WTC11 (cell line): ENCODE results near the gene HPSE2. TPM values are rescaled to one million over a fixed set of nuclear protein-coding genes. Genes with fewer than 3 reads are reported as not detected.
A peak's percentile ranks its signal among the peaks of the same experiment; 100 is the strongest.

Experiments
- ATAC-seq: fragments of 200-7000 bp; cut with Tn5 transposase; 2 replicates; pipeline ENCODE4 v1.10.0; 2021; ENCODE audit warnings: mild to moderate bottlenecking, moderate library complexity
- CTCF ChIA-PET: fragments of 300-600 bp; sonication (Branson Sonifier 250); formaldehyde crosslinking; loops from one replicate; lab custom pipeline; 2021; ENCODE audit warnings: antibody characterized with exemption; lab: Charles Lee
- POLR2A ChIA-PET: fragments of 350-600 bp; sonication (Branson Sonifier 250); formaldehyde crosslinking; loops from one replicate; lab custom pipeline; 2021; ENCODE audit warnings: antibody characterized with exemption; lab: Charles Lee
- DNase-seq: peaks from one replicate; pipeline ENCODE4 v3.0.0; 2021; ENCODE audit warnings: low spot score
- H3K27ac Mint-ChIP-seq: 2 replicates; pipeline ENCODE4 v1.8.0; 2021; ENCODE audit warnings: mixed read lengths
- H3K27me3 Mint-ChIP-seq: 2 replicates; pipeline ENCODE4 v1.8.0; 2021; ENCODE audit warnings: low read depth, mild to moderate bottlenecking, moderate library complexity, mixed read lengths
- H3K36me3 Mint-ChIP-seq: 2 replicates; pipeline ENCODE4 v1.8.0; 2021; ENCODE audit warnings: mixed read lengths
- H3K4me1 Mint-ChIP-seq: 2 replicates; pipeline ENCODE4 v1.8.0; 2022; ENCODE audit warnings: mixed read lengths
- H3K4me3 Mint-ChIP-seq: 2 replicates; pipeline ENCODE4 v1.8.0; 2021; ENCODE audit warnings: mild to moderate bottlenecking, moderate library complexity, mixed read lengths
- H3K9me3 Mint-ChIP-seq: 2 replicates; pipeline ENCODE4 v1.8.0; 2021; ENCODE audit warnings: mixed read lengths
- FOXK1 ChIP-seq: sonication (generic); formaldehyde crosslinking; IDR thresholded peaks from 2 replicates; pipeline ENCODE4 v1.8.0; 2022; ENCODE audit warnings: mild to moderate bottlenecking, moderate library complexity, missing genetic modification reagents
- GTF2I ChIP-seq: fragments of 250-450 bp; sonication (Bioruptor Pico); conservative IDR thresholded peaks from 2 replicates; pipeline ENCODE4 v1.4.0; 2021; ENCODE audit warnings: mild to moderate bottlenecking
- HMGA2 ChIP-seq: fragments of 250-450 bp; sonication (Bioruptor Pico); IDR thresholded peaks from 2 replicates; pipeline ENCODE4 v1.4.0; 2021; ENCODE audit warnings: mild to moderate bottlenecking, moderate library complexity
- JAZF1 ChIP-seq: fragments of 250-450 bp; sonication (Bioruptor Pico); IDR thresholded peaks from 2 replicates; pipeline ENCODE4 v1.9.0; 2021; ENCODE audit warnings: moderate library complexity, mild to moderate bottlenecking, inconsistent platforms
- MYBL2 ChIP-seq: sonication (generic); formaldehyde crosslinking; IDR thresholded peaks from 2 replicates; pipeline ENCODE4 v1.8.1; 2023; ENCODE audit warnings: mild to moderate bottlenecking, moderate library complexity, missing genetic modification reagents
- SOX15 ChIP-seq: fragments of 250-450 bp; sonication (Bioruptor Pico); IDR thresholded peaks from 2 replicates; pipeline ENCODE4 v1.9.0; 2021; ENCODE audit warnings: mild to moderate bottlenecking
- TEAD1 ChIP-seq: sonication (generic); formaldehyde crosslinking; IDR thresholded peaks from 2 replicates; pipeline ENCODE4 v1.8.0; 2022; ENCODE audit warnings: mild to moderate bottlenecking, missing genetic modification reagents
- ZNF121 ChIP-seq: sonication (generic); formaldehyde crosslinking; IDR thresholded peaks from 2 replicates; pipeline ENCODE4 v1.8.0; 2023; ENCODE audit warnings: missing genetic modification reagents
- ZNF219 ChIP-seq: sonication (generic); formaldehyde crosslinking; IDR thresholded peaks from 2 replicates; pipeline ENCODE4 v1.8.0; 2023; ENCODE audit warnings: missing genetic modification reagents, mild to moderate bottlenecking, borderline replicate concordance
- ZNF263 ChIP-seq: sonication (generic); formaldehyde crosslinking; IDR thresholded peaks from 2 replicates; pipeline ENCODE4 v1.8.1; 2022; ENCODE audit warnings: low read depth, mild to moderate bottlenecking, moderate library complexity, missing genetic modification reagents
- ZNF317 ChIP-seq: sonication (generic); formaldehyde crosslinking; IDR thresholded peaks from 2 replicates; pipeline ENCODE4 v1.8.1; 2023; ENCODE audit warnings: low read depth, mild to moderate bottlenecking, moderate library complexity, missing genetic modification reagents, borderline replicate concordance
- total RNA-seq: library from RNA; stranded (reverse); gene quantifications from 3 replicates; pipeline ENCODE4 v1.2.3, GENCODE V29; 2021
- TF ChIP-seq, protein P1 (sequence below): sonication (generic); formaldehyde crosslinking; IDR thresholded peaks from 2 replicates; pipeline ENCODE4 v1.8.0; 2022; ENCODE audit warnings: mild to moderate bottlenecking, missing genetic modification reagents
- TF ChIP-seq, protein P2 (sequence below): fragments of 250-450 bp; sonication (Bioruptor Pico); IDR thresholded peaks from 2 replicates; pipeline ENCODE4 v1.8.0; 2021; ENCODE audit warnings: mild to moderate bottlenecking
- TF ChIP-seq, protein P3 (sequence below): sonication (generic); formaldehyde crosslinking; IDR thresholded peaks from 2 replicates; pipeline ENCODE4 v1.8.1; 2022; ENCODE audit warnings: missing genetic modification reagents, borderline replicate concordance
- TF ChIP-seq, protein P4 (sequence below): sonication (generic); formaldehyde crosslinking; IDR thresholded peaks from 2 replicates; pipeline ENCODE4 v1.8.0; 2022; ENCODE audit warnings: mild to moderate bottlenecking, missing genetic modification reagents
- TF ChIP-seq, protein P5 (sequence below): sonication (generic); formaldehyde crosslinking; IDR thresholded peaks from 2 replicates; pipeline ENCODE4 v1.8.0; 2022; ENCODE audit warnings: mild to moderate bottlenecking, missing genetic modification reagents
- TF ChIP-seq, protein P6 (sequence below): fragments of 250-450 bp; sonication (Bioruptor Pico); conservative IDR thresholded peaks from 2 replicates; pipeline ENCODE4 v1.9.0; 2021; ENCODE audit warnings: mild to moderate bottlenecking
- TF ChIP-seq, protein P7 (sequence below): sonication (generic); formaldehyde crosslinking; IDR thresholded peaks from 2 replicates; pipeline ENCODE4 v1.8.1; 2023; ENCODE audit warnings: mild to moderate bottlenecking, moderate library complexity, missing genetic modification reagents
- TF ChIP-seq, protein P8 (sequence below): sonication (generic); formaldehyde crosslinking; IDR thresholded peaks from 2 replicates; pipeline ENCODE4 v1.8.1; 2022; ENCODE audit warnings: low read depth, mild to moderate bottlenecking, moderate library complexity, missing genetic modification reagents, borderline replicate concordance
- TF ChIP-seq, protein P9 (sequence below): fragments of 200-600 bp; IDR thresholded peaks from 2 replicates; pipeline ENCODE4 v1.8.0; 2022; ENCODE audit warnings: antibody characterized with exemption

The HPSE2 gene
- total RNA-seq, 1 experiment from 2014 or later: 0.66 TPM

DNA sequence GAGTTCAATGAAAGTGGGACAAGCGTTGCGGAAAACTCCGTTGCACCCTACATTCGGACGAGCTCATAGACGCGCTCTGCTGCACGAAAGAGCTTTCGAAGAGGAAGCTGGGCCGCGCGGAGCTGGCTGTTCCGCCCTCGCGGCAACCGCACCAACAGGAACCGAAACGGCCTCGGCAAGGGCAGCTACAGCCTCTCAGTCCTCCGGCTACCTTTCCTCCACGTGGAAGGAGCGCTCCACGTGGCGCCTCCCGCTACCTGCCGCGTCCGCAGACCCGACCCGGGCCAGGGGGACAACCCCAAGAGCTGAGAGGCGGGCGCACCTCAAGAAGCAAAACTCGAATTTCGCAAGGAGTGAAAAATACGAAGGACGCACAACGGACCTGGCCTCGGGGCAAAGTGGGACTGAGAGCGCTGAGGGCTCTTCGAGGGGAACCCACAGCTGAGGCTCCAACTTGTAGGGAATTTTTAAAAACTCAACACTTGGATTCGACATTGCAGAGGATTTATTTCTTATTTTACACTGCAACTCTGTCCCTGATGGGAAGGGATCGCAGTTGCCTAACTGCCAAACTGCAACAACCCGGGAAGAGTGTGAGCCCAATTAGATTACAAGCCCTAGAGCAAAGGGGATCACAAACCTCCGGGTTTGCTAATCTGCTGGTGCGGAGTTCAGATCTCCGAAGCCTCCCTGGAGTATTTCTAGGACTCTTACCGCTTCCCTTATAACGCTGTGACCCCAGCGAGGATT, 1.4 kb downstream of the HPSE2 start:
- DNase-seq: peak; percentile 70
- H3K27ac Mint-ChIP-seq: no peak overlapping the region
- peak; percentile 18 for ATAC-seq
- peaks cover 46% of the 10 kb centered on the region for H3K4me1 Mint-ChIP-seq
- peak overlapping the region; percentile 74 for H3K4me3 Mint-ChIP-seq
- H3K36me3 Mint-ChIP-seq: no peaks in the 10 kb centered on the region
- TF ChIP-seq, protein P1, sequence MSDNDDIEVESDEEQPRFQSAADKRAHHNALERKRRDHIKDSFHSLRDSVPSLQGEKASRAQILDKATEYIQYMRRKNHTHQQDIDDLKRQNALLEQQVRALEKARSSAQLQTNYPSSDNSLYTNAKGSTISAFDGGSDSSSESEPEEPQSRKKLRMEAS (CRISPR knock-in tag): peak; percentile 79
- no peak for TF ChIP-seq GTF2I (CRISPR knock-in tag)
- no peak for TF ChIP-seq MYBL2 (CRISPR knock-in tag)
- TF ChIP-seq TEAD1 (CRISPR knock-in tag): peak; percentile 71; the same call in 1 of the 2 replicates
- TF ChIP-seq ZNF317 (CRISPR knock-in tag): no peak
- TF ChIP-seq, protein P2, sequence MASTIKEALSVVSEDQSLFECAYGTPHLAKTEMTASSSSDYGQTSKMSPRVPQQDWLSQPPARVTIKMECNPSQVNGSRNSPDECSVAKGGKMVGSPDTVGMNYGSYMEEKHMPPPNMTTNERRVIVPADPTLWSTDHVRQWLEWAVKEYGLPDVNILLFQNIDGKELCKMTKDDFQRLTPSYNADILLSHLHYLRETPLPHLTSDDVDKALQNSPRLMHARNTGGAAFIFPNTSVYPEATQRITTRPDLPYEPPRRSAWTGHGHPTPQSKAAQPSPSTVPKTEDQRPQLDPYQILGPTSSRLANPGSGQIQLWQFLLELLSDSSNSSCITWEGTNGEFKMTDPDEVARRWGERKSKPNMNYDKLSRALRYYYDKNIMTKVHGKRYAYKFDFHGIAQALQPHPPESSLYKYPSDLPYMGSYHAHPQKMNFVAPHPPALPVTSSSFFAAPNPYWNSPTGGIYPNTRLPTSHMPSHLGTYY (CRISPR knock-in tag): no peak
- TF ChIP-seq, protein P3, sequence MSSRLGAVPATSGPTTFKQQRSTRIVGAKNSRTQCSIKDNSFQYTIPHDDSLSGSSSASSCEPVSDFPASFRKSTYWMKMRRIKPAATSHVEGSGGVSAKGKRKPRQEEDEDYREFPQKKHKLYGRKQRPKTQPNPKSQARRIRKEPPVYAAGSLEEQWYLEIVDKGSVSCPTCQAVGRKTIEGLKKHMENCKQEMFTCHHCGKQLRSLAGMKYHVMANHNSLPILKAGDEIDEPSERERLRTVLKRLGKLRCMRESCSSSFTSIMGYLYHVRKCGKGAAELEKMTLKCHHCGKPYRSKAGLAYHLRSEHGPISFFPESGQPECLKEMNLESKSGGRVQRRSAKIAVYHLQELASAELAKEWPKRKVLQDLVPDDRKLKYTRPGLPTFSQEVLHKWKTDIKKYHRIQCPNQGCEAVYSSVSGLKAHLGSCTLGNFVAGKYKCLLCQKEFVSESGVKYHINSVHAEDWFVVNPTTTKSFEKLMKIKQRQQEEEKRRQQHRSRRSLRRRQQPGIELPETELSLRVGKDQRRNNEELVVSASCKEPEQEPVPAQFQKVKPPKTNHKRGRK: no peak
- TF ChIP-seq, protein P4, sequence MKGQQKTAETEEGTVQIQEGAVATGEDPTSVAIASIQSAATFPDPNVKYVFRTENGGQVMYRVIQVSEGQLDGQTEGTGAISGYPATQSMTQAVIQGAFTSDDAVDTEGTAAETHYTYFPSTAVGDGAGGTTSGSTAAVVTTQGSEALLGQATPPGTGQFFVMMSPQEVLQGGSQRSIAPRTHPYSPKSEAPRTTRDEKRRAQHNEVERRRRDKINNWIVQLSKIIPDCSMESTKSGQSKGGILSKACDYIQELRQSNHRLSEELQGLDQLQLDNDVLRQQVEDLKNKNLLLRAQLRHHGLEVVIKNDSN: peak; percentile 26
- no peak for TF ChIP-seq ZNF263 (CRISPR knock-in tag)
- 0 out of 2 replicates have a peak, but pooled peaks have one; percentile 34 for TF ChIP-seq ZNF219 (CRISPR knock-in tag)
- no peak for TF ChIP-seq ZNF121 (CRISPR knock-in tag)
- peak; percentile 42; the same call in 1 of the 2 replicates for TF ChIP-seq FOXK1 (CRISPR knock-in tag)
- no peak for TF ChIP-seq HMGA2 (CRISPR knock-in tag)
- TF ChIP-seq, protein P5, sequence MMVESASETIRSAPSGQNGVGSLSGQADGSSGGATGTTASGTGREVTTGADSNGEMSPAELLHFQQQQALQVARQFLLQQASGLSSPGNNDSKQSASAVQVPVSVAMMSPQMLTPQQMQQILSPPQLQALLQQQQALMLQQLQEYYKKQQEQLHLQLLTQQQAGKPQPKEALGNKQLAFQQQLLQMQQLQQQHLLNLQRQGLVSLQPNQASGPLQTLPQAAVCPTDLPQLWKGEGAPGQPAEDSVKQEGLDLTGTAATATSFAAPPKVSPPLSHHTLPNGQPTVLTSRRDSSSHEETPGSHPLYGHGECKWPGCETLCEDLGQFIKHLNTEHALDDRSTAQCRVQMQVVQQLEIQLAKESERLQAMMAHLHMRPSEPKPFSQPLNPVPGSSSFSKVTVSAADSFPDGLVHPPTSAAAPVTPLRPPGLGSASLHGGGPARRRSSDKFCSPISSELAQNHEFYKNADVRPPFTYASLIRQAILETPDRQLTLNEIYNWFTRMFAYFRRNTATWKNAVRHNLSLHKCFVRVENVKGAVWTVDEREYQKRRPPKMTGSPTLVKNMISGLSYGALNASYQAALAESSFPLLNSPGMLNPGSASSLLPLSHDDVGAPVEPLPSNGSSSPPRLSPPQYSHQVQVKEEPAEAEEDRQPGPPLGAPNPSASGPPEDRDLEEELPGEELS: peak; percentile 66; the same call in 1 of the 2 replicates
- TF ChIP-seq, protein P6, sequence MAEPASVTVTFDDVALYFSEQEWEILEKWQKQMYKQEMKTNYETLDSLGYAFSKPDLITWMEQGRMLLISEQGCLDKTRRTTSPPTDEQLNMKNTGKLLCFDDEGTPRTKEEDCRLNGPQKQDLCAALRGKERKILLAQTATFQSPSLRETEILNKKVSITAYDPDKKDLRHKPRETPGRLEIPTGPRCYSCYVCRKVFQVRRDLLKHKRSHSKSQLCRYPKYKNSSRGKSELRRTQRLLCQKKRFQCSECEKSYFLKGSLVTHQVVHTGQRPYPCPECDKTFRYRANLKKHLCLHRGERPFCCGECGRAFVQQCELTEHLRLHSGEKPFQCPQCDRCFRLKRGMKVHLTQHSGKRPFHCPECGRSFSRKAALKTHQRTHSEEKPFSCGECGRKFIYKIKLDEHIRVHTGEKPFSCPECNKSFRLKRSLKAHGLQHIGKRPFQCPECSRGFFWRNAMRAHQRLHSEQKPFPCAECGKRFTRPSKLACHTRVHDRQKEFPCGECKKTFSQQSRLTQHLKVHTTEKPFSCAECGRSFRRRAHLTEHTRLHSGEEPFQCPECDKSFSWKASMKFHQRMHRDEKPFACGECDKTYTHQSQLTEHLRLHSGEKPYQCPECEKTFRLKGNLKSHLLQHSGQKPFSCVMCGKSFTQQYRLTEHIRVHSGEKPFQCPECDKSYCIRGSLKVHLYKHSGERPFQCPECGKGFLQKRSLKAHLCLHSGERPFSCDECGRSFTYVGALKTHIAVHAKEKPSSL (CRISPR knock-in tag): no peak
- TF ChIP-seq, all 79 proteins: peak for 6
- CTCF ChIA-PET: interaction anchor here (1.1 to 1.6 kb wide), 5 partner anchors 12 to 809 kb away, joined by 3 to 14 read pairs (median 3); no protein-coding TSS in a partner anchor
- peaks cover 97% of the 10 kb centered on the region for H3K27me3 Mint-ChIP-seq
- POLR2A ChIA-PET: no interaction called here
- no peaks in the 10 kb centered on the region for H3K9me3 Mint-ChIP-seq

DNA sequence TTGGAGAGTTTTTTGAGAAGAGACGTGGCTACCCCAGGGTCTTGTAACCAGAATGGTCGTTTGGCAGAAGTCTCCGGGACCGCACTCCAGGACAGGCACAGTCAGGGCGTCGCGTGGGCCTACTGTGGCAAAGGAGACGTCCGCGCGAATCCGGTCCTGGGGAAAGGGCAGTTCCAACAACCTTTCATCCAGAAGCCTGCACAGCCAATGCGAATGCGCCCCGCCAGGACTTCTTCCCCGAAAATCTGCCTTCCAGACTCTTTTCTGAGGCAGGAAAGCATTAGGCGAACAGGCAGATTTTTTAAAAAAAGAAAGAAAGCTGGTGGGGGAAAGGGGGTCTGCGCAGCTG, 2.0 kb downstream of the HPSE2 start:
- Mint-ChIP-seq H3K9me3 (no peaks in the 10 kb centered on the region), H3K27ac (no peak overlapping the region), H3K4me1 (peaks cover 46% of the 10 kb centered on the region), H3K36me3 (no peaks in the 10 kb centered on the region), H3K4me3 (peak overlapping the region; percentile 74), H3K27me3 (peaks cover 100% of the 10 kb centered on the region)
- ChIA-PET POLR2A (interaction anchor here (0.6 kb wide), 1 partner anchor 23 kb away, joined by 4 read pairs; no protein-coding TSS in a partner anchor), CTCF (interaction anchor here (1.1 to 1.6 kb wide), 4 partner anchors 13 to 808 kb away, joined by 3 to 14 read pairs (median 4); no protein-coding TSS in a partner anchor)
- no peak for DNase-seq
- ATAC-seq: no peak
- TF ChIP-seq, protein P7, sequence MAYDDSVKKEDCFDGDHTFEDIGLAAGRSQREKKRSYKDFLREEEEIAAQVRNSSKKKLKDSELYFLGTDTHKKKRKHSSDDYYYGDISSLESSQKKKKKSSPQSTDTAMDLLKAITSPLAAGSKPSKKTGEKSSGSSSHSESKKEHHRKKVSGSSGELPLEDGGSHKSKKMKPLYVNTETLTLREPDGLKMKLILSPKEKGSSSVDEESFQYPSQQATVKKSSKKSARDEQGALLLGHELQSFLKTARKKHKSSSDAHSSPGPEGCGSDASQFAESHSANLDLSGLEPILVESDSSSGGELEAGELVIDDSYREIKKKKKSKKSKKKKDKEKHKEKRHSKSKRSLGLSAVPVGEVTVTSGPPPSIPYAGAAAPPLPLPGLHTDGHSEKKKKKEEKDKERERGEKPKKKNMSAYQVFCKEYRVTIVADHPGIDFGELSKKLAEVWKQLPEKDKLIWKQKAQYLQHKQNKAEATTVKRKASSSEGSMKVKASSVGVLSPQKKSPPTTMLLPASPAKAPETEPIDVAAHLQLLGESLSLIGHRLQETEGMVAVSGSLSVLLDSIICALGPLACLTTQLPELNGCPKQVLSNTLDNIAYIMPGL (CRISPR knock-in tag): no peak
- TF ChIP-seq JAZF1 (no peak), SOX15 (CRISPR knock-in tag) (no peak)
- TF ChIP-seq, protein P1 (CRISPR knock-in tag): no peak
- TF ChIP-seq, protein P8, sequence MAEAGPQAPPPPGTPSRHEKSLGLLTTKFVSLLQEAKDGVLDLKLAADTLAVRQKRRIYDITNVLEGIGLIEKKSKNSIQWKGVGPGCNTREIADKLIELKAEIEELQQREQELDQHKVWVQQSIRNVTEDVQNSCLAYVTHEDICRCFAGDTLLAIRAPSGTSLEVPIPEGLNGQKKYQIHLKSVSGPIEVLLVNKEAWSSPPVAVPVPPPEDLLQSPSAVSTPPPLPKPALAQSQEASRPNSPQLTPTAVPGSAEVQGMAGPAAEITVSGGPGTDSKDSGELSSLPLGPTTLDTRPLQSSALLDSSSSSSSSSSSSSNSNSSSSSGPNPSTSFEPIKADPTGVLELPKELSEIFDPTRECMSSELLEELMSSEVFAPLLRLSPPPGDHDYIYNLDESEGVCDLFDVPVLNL (CRISPR knock-in tag): no peak
- TF ChIP-seq, protein P9, sequence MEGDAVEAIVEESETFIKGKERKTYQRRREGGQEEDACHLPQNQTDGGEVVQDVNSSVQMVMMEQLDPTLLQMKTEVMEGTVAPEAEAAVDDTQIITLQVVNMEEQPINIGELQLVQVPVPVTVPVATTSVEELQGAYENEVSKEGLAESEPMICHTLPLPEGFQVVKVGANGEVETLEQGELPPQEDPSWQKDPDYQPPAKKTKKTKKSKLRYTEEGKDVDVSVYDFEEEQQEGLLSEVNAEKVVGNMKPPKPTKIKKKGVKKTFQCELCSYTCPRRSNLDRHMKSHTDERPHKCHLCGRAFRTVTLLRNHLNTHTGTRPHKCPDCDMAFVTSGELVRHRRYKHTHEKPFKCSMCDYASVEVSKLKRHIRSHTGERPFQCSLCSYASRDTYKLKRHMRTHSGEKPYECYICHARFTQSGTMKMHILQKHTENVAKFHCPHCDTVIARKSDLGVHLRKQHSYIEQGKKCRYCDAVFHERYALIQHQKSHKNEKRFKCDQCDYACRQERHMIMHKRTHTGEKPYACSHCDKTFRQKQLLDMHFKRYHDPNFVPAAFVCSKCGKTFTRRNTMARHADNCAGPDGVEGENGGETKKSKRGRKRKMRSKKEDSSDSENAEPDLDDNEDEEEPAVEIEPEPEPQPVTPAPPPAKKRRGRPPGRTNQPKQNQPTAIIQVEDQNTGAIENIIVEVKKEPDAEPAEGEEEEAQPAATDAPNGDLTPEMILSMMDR: no peak
